ENCODE data around the gene TANC1. TPM values are rescaled to one million over a fixed set of nuclear protein-coding genes. Genes with fewer than 3 reads are reported as not detected.

The TANC1 gene
- polyA plus RNA-seq, 1 donor from 2014 or later, result 0.37 TPM

- TF ChIP-seq EZH2 (IDR thresholded peaks at IDR 0.05; ENCODE audit: borderline replicate concordance, insufficient read depth, low read length, poor library complexity, severe bottlenecking) (no peak), REST (IDR thresholded peaks at IDR 0.05; ENCODE audit: borderline replicate concordance) (no peak), RAD21 (conservative IDR thresholded peaks at IDR 0.05) (no peak)
- Histone ChIP-seq H2AFZ (ENCODE audit: low read depth, low read length) (no peak overlapping the region), H3K4me3 (ENCODE audit: low read length) (no peak overlapping the region), H3K36me3 (ENCODE audit: insufficient read depth, low read length) (no peaks in the 10 kb centered on the region), H3F3A (ENCODE audit: insufficient read depth, low read length, poor library complexity, severe bottlenecking) (no peaks in the 10 kb centered on the region), H3K9me3 (ENCODE audit: low read length) (no peaks in the 10 kb centered on the region), H4K20me1 (ENCODE audit: insufficient read depth) (no peaks in the 10 kb centered on the region), H3K27me3 (ENCODE audit: insufficient read depth, low read depth, low read length) (no peaks in the 10 kb centered on the region), H3K9ac (ENCODE audit: low read length) (no peak overlapping the region), H3K27ac (ENCODE audit: low read length) (no peak overlapping the region), H3K9me2 (ENCODE audit: insufficient read depth, low read length) (no peaks in the 10 kb centered on the region), H3K79me2 (replicated peaks; ENCODE audit: insufficient read depth, low read length) (no peaks in the 10 kb centered on the region), H3K4me2 (ENCODE audit: low read length) (no peak overlapping the region)
Measured at GRCh38 chr2:158993721-158994587, 25.5 kb downstream of the TANC1 start.

DNA sequence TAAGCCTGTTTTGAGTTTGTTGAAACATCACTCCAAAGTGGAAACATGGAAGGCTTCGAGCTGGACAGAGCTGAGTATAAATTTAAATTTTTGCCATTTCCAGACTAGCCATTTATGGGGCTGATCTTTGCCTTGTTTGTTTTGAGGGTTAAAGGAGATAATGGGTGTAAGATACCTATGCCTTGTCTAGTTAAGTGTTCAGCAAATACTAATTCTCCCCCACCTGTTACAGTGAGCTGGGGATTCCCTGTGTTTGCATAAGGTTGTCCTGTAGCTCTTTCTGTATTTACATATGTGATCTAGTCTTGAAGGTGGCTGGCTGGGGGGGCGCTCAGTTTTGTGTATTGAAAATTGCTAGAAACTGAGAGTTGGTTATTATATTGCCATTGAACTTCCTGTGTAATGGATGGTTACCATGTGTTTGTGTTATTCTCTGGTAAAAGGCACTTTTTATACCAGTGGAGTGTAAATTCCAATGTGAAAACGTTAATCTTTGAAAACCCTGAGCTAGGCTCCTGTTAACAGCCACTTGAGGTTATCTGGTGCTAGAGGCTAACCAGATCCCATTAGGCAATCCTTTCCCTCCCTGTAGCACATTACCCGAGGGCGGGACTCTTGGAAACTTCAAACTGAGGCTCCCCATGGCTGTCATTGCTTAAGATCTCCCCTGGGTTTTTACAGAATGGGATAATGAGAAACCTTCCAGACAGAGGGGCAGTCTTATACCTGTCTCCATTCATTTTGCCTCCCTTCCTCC, 26.7 kb downstream of the TANC1 start:
- no peaks in the 10 kb centered on the region for H3K9me2 ChIP-seq (ENCODE audit: insufficient read depth, low read length)
- H3K27me3 ChIP-seq (ENCODE audit: insufficient read depth, low read depth, low read length), result no peaks in the 10 kb centered on the region
- H3K79me2 ChIP-seq (replicated peaks; ENCODE audit: insufficient read depth, low read length), result no peaks in the 10 kb centered on the region
- no peak overlapping the region for H2AFZ ChIP-seq (ENCODE audit: low read depth, low read length)
- H3K27ac ChIP-seq (ENCODE audit: low read length), result no peak overlapping the region
- no peak overlapping the region for H3K4me3 ChIP-seq (ENCODE audit: low read length)
- no peaks in the 10 kb centered on the region for H3F3A ChIP-seq (ENCODE audit: insufficient read depth, low read length, poor library complexity, severe bottlenecking)
- no peaks in the 10 kb centered on the region for H4K20me1 ChIP-seq (ENCODE audit: insufficient read depth)
- no peaks in the 10 kb centered on the region for H3K9me3 ChIP-seq (ENCODE audit: low read length)
- TF ChIP-seq, protein P1, sequence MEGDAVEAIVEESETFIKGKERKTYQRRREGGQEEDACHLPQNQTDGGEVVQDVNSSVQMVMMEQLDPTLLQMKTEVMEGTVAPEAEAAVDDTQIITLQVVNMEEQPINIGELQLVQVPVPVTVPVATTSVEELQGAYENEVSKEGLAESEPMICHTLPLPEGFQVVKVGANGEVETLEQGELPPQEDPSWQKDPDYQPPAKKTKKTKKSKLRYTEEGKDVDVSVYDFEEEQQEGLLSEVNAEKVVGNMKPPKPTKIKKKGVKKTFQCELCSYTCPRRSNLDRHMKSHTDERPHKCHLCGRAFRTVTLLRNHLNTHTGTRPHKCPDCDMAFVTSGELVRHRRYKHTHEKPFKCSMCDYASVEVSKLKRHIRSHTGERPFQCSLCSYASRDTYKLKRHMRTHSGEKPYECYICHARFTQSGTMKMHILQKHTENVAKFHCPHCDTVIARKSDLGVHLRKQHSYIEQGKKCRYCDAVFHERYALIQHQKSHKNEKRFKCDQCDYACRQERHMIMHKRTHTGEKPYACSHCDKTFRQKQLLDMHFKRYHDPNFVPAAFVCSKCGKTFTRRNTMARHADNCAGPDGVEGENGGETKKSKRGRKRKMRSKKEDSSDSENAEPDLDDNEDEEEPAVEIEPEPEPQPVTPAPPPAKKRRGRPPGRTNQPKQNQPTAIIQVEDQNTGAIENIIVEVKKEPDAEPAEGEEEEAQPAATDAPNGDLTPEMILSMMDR (IDR thresholded peaks at IDR 0.05; ENCODE audit: poor library complexity, severe bottlenecking), result no peak
- TF ChIP-seq SMC3 (conservative IDR thresholded peaks at IDR 0.05; ENCODE audit: poor library complexity) (no peak), EP300 (conservative IDR thresholded peaks at IDR 0.05; ENCODE audit: poor library complexity, severe bottlenecking) (no peak), POLR2AphosphoS5 (IDR thresholded peaks at IDR 0.05) (no peak), REST (IDR thresholded peaks at IDR 0.05; ENCODE audit: borderline replicate concordance) (no peak), MXI1 (conservative IDR thresholded peaks at IDR 0.05; ENCODE audit: poor library complexity, severe bottlenecking) (no peak), TAF1 (IDR thresholded peaks at IDR 0.05; ENCODE audit: low read depth) (no peak), RAD21 (conservative IDR thresholded peaks at IDR 0.05) (no peak), EZH2 (IDR thresholded peaks at IDR 0.05; ENCODE audit: borderline replicate concordance, insufficient read depth, low read length, poor library complexity, severe bottlenecking) (no peak)
- no peak overlapping the region for H3K9ac ChIP-seq (ENCODE audit: low read length)
- no peak overlapping the region for H3K4me2 ChIP-seq (ENCODE audit: low read length)
- no peaks in the 10 kb centered on the region for H3K36me3 ChIP-seq (ENCODE audit: insufficient read depth, low read length)

All from neural cell (in vitro differentiated cells).